SK-N-SH (cell line): ENCODE results near the gene CRTAP. TPM values are rescaled to one million over a fixed set of nuclear protein-coding genes. Genes with fewer than 3 reads are reported as not detected.

Source experiments
- CTCF ChIA-PET: fragments of 300-600, 350-600 bp; formaldehyde crosslinking; extraction: SDS; loops from one replicate; lab custom pipeline; 2021; lab: Yijun Ruan, JAX
- POLR2A ChIA-PET: fragments of 350-600 bp; sonication (Branson Sonifier 250); formaldehyde crosslinking; extraction: SDS; loops from one replicate; lab custom pipeline; 2020; ENCODE audit warnings: antibody characterized with exemption, inconsistent platforms; lab: Yijun Ruan, JAX
- DNase-seq: peaks from one replicate; pipeline ENCODE4 v3.0.0; 2012
- H2AFZ ChIP-seq: fragments of 200-600 bp; sonication (generic); 2 replicates; pipeline ENCODE4 v1.8.1; 2016; ENCODE audit warnings: antibody characterized with exemption, mild to moderate bottlenecking, low read depth
- H3F3A ChIP-seq: fragments of 200-600 bp; sonication (generic); replicated peaks from 2 replicates; pipeline ENCODE3; 2016; ENCODE audit warnings: antibody characterized with exemption, mild to moderate bottlenecking; ENCODE audit not compliant: insufficient read depth
- H3K27ac ChIP-seq, 2 experiments: fragments of 200-500 bp in 1 of 2; fragments of 200-600 bp in 1 of 2; sonication (Bioruptor generic) in 1 of 2; sonication (generic), shearing (Covaris generic) in 1 of 2; 2 replicates each; pipeline versions ENCODE4 v1.5.1 to v1.6.1; 2014 to 2016; ENCODE audit warnings: low read depth in 2 of 2, inconsistent platforms in 1 of 2, low read length in 1 of 2, mild to moderate bottlenecking in 1 of 2, mixed read lengths in 1 of 2
- H3K27me3 ChIP-seq: fragments of 200-600 bp; sonication (generic), shearing (Covaris generic); 2 replicates; pipeline ENCODE4 v1.6.1; 2016; ENCODE audit warnings: mixed run types; ENCODE audit not compliant: insufficient read depth
- H3K36me3 ChIP-seq, 2 experiments: fragments of 200-500 bp in 1 of 2; fragments of 200-600 bp in 1 of 2; sonication (Bioruptor generic) in 1 of 2; sonication (generic) in 1 of 2; replicated peaks in 1 of 2; 2 replicates each; pipeline versions ENCODE3 to v1.5.1; 2014 to 2016; ENCODE audit warnings: low read length in 1 of 2, mild to moderate bottlenecking in 1 of 2; ENCODE audit not compliant: insufficient read depth in 2 of 2, control insufficient read depth in 1 of 2
- H3K4me1 ChIP-seq, 2 experiments: fragments of 200-500 bp in 1 of 2; fragments of 200-600 bp in 1 of 2; sonication (Bioruptor generic) in 1 of 2; sonication (generic), shearing (Covaris generic) in 1 of 2; 2 replicates each; pipeline versions ENCODE4 v1.5.1 to v1.6.1; 2014 to 2016; ENCODE audit warnings: low read depth in 1 of 2, low read length in 1 of 2, mixed run types in 1 of 2; ENCODE audit not compliant: insufficient read depth in 2 of 2, control insufficient read depth in 1 of 2
- H3K4me2 ChIP-seq: fragments of 200-600 bp; sonication (generic), shearing (Covaris generic); 2 replicates; pipeline ENCODE4 v1.6.1; 2017; ENCODE audit warnings: mixed run types
- H3K4me3 ChIP-seq, 2 experiments: fragments of 200-500 bp in 1 of 2; fragments of 200-600 bp in 1 of 2; sonication (Bioruptor generic) in 1 of 2; sonication (generic), shearing (Covaris generic) in 1 of 2; 2 replicates each; pipeline versions ENCODE4 v1.5.1 to v1.8.1; 2014 to 2016; ENCODE audit warnings: low read depth in 2 of 2, inconsistent platforms in 1 of 2, low read length in 1 of 2, mild to moderate bottlenecking in 1 of 2, mixed read lengths in 1 of 2, moderate library complexity in 1 of 2
- H3K79me2 ChIP-seq: fragments of 200-600 bp; sonication (generic); 2 replicates; pipeline ENCODE4 v1.8.1; 2017; ENCODE audit warnings: mild to moderate bottlenecking; ENCODE audit not compliant: insufficient read depth
- H3K9ac ChIP-seq: fragments of 200-600 bp; sonication (generic); 2 replicates; pipeline ENCODE4 v1.6.1; 2017; ENCODE audit warnings: mixed run types
- H3K9me2 ChIP-seq: fragments of 200-600 bp; sonication (generic); 2 replicates; pipeline ENCODE4 v1.6.1; 2017; ENCODE audit warnings: mixed run types
- H3K9me3 ChIP-seq: fragments of 200-600 bp; sonication (generic); 2 replicates; pipeline ENCODE4 v1.6.1; 2017; ENCODE audit warnings: mixed run types, mild to moderate bottlenecking, moderate library complexity
- H4K20me1 ChIP-seq: fragments of 200-600 bp; sonication (generic); 2 replicates; pipeline ENCODE4 v1.6.1; 2017; ENCODE audit warnings: mild to moderate bottlenecking, mixed run types; ENCODE audit not compliant: insufficient read depth
- CHD2 ChIP-seq: fragments of 150-350 bp; IDR thresholded peaks from 2 replicates; pipeline ENCODE4 v1.6.1; 2018; ENCODE audit warnings: low read length; ENCODE audit not compliant: partially characterized antibody
- EP300 ChIP-seq, 2 experiments: IDR thresholded peaks; 2 replicates each; pipeline versions ENCODE4 v1.4.0 to v1.6.1; 2012; ENCODE audit warnings: borderline replicate concordance in 1 of 2, low read depth in 1 of 2, low read length in 1 of 2
- GABPA ChIP-seq: IDR thresholded peaks from 2 replicates; pipeline ENCODE4 v1.4.0; 2012; ENCODE audit warnings: low read depth, mild to moderate bottlenecking
- GATA2 ChIP-seq: sonication (generic); formaldehyde crosslinking; IDR thresholded peaks from 2 replicates; pipeline ENCODE4 v1.5.0; 2020; ENCODE audit warnings: mild to moderate bottlenecking, missing genetic modification reagents
- MXI1 ChIP-seq: IDR thresholded peaks from 2 replicates; pipeline ENCODE4 v1.6.1; 2012; ENCODE audit warnings: mild to moderate bottlenecking, low read depth, low read length, improper control_type of control experiment
- NRF1 ChIP-seq: IDR thresholded peaks from 2 replicates; pipeline ENCODE4 v1.6.1; 2012; ENCODE audit warnings: low read depth, mild to moderate bottlenecking, low read length
- RFX5 ChIP-seq: IDR thresholded peaks from 2 replicates; pipeline ENCODE4 v1.6.1; 2012; ENCODE audit warnings: mild to moderate bottlenecking, improper control_type of control experiment, low read length
- SIN3A ChIP-seq: IDR thresholded peaks from 2 replicates; pipeline ENCODE4 v1.6.1; 2012; ENCODE audit warnings: low read depth, mild to moderate bottlenecking, low read length, moderate library complexity, borderline replicate concordance
- SMC3 ChIP-seq: IDR thresholded peaks from 2 replicates; pipeline ENCODE4 v1.6.1; 2012; ENCODE audit warnings: low read depth, low read length, improper control_type of control experiment
- TAF1 ChIP-seq: IDR thresholded peaks from 2 replicates; pipeline ENCODE4 v1.6.1; 2012; ENCODE audit warnings: low read depth, mild to moderate bottlenecking, low read length, moderate library complexity, borderline replicate concordance
- TEAD4 ChIP-seq: IDR thresholded peaks from 2 replicates; pipeline ENCODE4 v1.4.0; 2012; ENCODE audit warnings: mild to moderate bottlenecking, borderline replicate concordance; ENCODE audit not compliant: insufficient read depth
- YY1 ChIP-seq: IDR thresholded peaks from 2 replicates; pipeline ENCODE4 v1.4.0; 2012; ENCODE audit warnings: low read depth, mild to moderate bottlenecking
- WGBS: methylation state at CpG from one replicate; pipeline ENCODE4 v1.1.6; 2017; ENCODE audit warnings: low lambda C conversion rate; 5-methylcytosine and 5-hydroxymethylcytosine counted together
- polyA plus RNA-seq, 3 experiments: library from polyadenylated mRNA; depleted of rRNA; stranded (reverse); fragments of >200 nt; gene quantifications; 2 replicates each; pipeline ENCODE4 v1.2.3, GENCODE V29; 2012
- TF ChIP-seq, protein P1 (sequence below): fragments of 200-600 bp; sonication (generic); IDR thresholded peaks from 2 replicates; pipeline ENCODE4 v1.6.1; 2017; ENCODE audit warnings: antibody characterized with exemption, mild to moderate bottlenecking, moderate library complexity
- TF ChIP-seq, protein P2 (sequence below): fragments of 150-350 bp; IDR thresholded peaks from 2 replicates; pipeline ENCODE4 v1.6.1; 2017; ENCODE audit warnings: antibody characterized with exemption, low read length, low read depth, borderline replicate concordance
- TF ChIP-seq, protein P3 (sequence below): fragments of 150-350 bp; IDR thresholded peaks from 2 replicates; pipeline ENCODE4 v1.6.1; 2016; ENCODE audit warnings: mild to moderate bottlenecking, low read depth, low read length
- TF ChIP-seq, protein P4 (sequence below): IDR thresholded peaks from 2 replicates; pipeline ENCODE4 v1.4.0; 2012; ENCODE audit warnings: low read depth, borderline replicate concordance
- TF ChIP-seq, protein P5 (sequence below): IDR thresholded peaks from 2 replicates; pipeline ENCODE4 v1.4.0; 2012; ENCODE audit warnings: low read depth

Gene CRTAP
- polyA plus RNA-seq, 1 of the 3 experiments (the other 2 are of a cell fraction), result 198 TPM

DNA sequence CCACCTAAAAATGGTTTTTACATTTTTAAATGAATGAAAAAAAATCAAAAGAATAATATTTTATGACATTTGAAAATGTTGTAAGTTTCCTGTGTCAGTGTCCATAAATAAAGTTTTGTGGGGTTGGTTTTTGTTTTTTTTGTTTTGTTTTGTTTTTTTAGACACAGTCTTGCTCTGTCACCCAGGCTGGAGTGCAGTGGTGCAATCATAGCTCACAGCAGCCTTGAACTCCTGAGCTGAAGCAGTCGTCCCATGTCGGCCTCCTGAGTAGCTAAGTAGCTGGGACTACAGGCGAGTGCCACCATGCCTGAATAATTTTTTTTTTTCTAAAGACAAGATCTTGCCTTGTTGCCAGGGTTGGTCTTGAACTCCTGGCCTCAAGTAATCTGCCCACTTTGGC lies 14.1 kb upstream of the CRTAP start (continued):
- TF ChIP-seq, protein P1, sequence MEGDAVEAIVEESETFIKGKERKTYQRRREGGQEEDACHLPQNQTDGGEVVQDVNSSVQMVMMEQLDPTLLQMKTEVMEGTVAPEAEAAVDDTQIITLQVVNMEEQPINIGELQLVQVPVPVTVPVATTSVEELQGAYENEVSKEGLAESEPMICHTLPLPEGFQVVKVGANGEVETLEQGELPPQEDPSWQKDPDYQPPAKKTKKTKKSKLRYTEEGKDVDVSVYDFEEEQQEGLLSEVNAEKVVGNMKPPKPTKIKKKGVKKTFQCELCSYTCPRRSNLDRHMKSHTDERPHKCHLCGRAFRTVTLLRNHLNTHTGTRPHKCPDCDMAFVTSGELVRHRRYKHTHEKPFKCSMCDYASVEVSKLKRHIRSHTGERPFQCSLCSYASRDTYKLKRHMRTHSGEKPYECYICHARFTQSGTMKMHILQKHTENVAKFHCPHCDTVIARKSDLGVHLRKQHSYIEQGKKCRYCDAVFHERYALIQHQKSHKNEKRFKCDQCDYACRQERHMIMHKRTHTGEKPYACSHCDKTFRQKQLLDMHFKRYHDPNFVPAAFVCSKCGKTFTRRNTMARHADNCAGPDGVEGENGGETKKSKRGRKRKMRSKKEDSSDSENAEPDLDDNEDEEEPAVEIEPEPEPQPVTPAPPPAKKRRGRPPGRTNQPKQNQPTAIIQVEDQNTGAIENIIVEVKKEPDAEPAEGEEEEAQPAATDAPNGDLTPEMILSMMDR, result no peak
- no peak for TF ChIP-seq GABPA
- TF ChIP-seq, protein P2, sequence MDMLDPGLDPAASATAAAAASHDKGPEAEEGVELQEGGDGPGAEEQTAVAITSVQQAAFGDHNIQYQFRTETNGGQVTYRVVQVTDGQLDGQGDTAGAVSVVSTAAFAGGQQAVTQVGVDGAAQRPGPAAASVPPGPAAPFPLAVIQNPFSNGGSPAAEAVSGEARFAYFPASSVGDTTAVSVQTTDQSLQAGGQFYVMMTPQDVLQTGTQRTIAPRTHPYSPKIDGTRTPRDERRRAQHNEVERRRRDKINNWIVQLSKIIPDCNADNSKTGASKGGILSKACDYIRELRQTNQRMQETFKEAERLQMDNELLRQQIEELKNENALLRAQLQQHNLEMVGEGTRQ, result no peak

DNA sequence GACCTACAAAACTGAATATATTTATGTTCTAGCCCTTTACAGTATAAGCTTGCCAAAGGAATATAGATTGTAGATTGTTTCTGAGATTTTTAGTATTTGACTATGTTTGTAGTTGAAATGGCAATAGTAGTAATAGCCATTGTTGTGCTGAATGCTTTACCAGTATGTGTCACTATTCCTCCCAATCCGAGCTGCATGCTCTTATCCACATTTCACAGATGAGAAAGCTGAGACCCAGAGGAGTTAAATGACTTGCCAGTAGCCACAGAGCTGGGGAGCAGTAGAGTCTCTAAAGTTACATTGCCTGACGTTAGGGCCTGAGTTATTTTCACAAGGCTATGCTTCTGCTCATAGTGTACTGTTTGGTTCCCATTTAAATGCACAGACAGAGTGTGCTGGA lies 13.6 kb upstream of the CRTAP start:
- TF ChIP-seq, protein P3, sequence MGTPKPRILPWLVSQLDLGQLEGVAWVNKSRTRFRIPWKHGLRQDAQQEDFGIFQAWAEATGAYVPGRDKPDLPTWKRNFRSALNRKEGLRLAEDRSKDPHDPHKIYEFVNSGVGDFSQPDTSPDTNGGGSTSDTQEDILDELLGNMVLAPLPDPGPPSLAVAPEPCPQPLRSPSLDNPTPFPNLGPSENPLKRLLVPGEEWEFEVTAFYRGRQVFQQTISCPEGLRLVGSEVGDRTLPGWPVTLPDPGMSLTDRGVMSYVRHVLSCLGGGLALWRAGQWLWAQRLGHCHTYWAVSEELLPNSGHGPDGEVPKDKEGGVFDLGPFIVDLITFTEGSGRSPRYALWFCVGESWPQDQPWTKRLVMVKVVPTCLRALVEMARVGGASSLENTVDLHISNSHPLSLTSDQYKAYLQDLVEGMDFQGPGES, result no peak
- TF ChIP-seq, protein P2, result no peak
- TF ChIP-seq SMC3 (no peak), NRF1 (no peak), MXI1 (no peak), CHD2 (no peak), YY1 (no peak), EP300 (IDR thresholded peaks at IDR 0.05; ENCODE audit: borderline replicate concordance in 1 of 2, low read depth in 1 of 2, low read length in 1 of 2) (no peak), TEAD4 (no peak), RFX5 (no peak), TAF1 (no peak), SIN3A (no peak), GABPA (no peak), GATA2 (CRISPR knock-in tag) (no peak)
- TF ChIP-seq, protein P4, sequence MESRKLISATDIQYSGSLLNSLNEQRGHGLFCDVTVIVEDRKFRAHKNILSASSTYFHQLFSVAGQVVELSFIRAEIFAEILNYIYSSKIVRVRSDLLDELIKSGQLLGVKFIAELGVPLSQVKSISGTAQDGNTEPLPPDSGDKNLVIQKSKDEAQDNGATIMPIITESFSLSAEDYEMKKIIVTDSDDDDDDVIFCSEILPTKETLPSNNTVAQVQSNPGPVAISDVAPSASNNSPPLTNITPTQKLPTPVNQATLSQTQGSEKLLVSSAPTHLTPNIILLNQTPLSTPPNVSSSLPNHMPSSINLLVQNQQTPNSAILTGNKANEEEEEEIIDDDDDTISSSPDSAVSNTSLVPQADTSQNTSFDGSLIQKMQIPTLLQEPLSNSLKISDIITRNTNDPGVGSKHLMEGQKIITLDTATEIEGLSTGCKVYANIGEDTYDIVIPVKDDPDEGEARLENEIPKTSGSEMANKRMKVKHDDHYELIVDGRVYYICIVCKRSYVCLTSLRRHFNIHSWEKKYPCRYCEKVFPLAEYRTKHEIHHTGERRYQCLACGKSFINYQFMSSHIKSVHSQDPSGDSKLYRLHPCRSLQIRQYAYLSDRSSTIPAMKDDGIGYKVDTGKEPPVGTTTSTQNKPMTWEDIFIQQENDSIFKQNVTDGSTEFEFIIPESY, result no peak
- TF ChIP-seq, protein P5, sequence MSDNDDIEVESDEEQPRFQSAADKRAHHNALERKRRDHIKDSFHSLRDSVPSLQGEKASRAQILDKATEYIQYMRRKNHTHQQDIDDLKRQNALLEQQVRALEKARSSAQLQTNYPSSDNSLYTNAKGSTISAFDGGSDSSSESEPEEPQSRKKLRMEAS, result no peak
- TF ChIP-seq, protein P1, result no peak
- Histone ChIP-seq H3K9me2 (no peaks in the 10 kb centered on the region), H3K79me2 (peaks cover 17% of the 10 kb centered on the region), H3K27me3 (no peaks in the 10 kb centered on the region), H3K4me2 (no peak overlapping the region), H3K9me3 (no peaks in the 10 kb centered on the region), H3K4me1 (peaks cover 0 to 8% of the 10 kb centered on the region in 2 experiments; a peak in 1 of 4 replicates), H3K4me3 (no peak overlapping the region), H3K27ac (no peak overlapping the region), H4K20me1 (no peaks in the 10 kb centered on the region), H3K9ac (no peak overlapping the region), H2AFZ (no peak overlapping the region), H3K36me3 (no peaks in the 10 kb centered on the region), H3F3A (peaks cover 16% of the 10 kb centered on the region)
- 84% methylated on average over 2 of the region's 2 CpGs for WGBS
- ChIA-PET POLR2A (no interaction called here), CTCF (no interaction called here)
- no peak for DNase-seq
